ENCODE data around the gene CACNA2D3. TPM values are rescaled to one million over a fixed set of nuclear protein-coding genes. Genes with fewer than 3 reads are reported as not detected.

The CACNA2D3 gene
- total RNA-seq, 1 experiment from 2014 or later = 6.1 TPM

DNA sequence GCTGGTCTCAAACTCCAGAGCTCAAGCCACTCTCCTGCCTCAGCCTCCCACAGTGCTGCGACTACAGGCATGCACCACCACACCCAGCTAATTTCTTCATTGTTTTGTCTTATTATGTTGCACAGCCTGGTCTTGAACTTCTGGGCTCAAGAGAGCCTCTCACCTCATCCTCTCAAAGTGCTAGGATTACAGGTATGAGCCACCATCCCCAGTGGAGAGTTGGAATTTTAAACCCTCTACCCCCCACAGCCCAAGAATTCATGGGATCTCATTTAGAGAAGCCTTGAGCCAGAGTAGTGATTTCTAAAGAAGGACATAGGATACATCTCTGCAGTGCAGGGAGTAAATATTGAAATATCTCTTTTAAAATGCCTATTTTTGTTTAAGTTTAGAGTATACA is 221.1 kb downstream of the CACNA2D3 start:
- DNase-seq (ENCODE audit: low read depth) = no peak
- in situ Hi-C loops (cut with HindIII; ENCODE audit: low pct_unique_long_range_greater_than_20kb, low sequenced_read_pairs) = no loop called here

GRCh38 chr3:54344601-54345231 is 222.4 kb downstream of the CACNA2D3 start:
- in situ Hi-C loops (cut with HindIII; ENCODE audit: low pct_unique_long_range_greater_than_20kb, low sequenced_read_pairs) = no loop called here

DNA sequence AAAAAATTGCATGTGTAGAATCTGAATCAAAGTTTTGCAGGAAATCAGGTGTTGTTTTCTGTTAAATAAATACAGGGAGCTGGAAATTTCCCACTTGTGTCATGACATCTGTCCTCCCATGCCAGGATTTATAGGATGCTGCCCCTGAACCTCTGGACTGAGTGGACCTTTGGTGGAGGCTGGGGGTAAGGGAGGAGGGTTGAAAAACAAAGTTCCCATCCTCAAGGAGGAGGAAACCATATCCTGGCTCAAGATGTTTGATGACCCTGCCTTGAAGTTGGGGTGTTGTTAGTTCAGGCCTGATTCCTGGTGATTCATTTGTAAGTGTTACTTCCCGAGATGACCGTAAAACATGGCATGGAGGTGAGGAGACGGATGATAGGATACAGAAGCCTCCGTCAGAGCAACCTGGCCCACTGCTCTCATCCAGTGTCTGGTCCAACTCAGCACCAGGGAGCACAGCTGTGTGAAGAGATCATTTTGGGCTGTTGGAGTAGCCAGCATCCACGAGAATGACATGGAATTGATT is 223.6 kb downstream of the CACNA2D3 start:
- in situ Hi-C loops (cut with HindIII; ENCODE audit: low pct_unique_long_range_greater_than_20kb, low sequenced_read_pairs) = no loop called here
- no peak for DNase-seq (ENCODE audit: low read depth)

More at GRCh38 chr3:54344601-54345231, 222.4 kb downstream of the CACNA2D3 start:
- no peak for DNase-seq (ENCODE audit: low read depth)

DNA sequence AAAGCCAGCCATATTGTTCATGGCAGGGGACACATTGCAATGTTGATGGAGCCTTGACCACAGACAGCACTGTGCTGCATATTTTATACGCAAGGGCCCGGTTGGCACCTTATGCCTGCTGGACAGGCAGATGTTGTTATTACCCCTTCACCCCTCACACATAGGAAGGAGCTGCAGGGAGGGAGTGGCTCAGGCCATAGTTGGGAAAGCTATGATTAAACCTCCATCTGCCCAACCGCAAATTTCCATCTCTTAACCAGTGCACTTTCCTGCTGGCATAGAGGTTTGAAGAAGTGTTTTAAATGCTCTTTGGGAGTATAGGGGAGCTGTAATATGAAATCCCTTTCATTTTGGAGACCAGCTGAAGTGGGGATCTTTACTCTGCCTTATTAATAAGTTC is 224.7 kb downstream of the CACNA2D3 start:
- no peak for DNase-seq (ENCODE audit: low read depth)
- in situ Hi-C loops (cut with HindIII; ENCODE audit: low pct_unique_long_range_greater_than_20kb, low sequenced_read_pairs) = no loop called here

- in situ Hi-C loops (cut with HindIII; ENCODE audit: low pct_unique_long_range_greater_than_20kb, low sequenced_read_pairs) = no loop called here
- no peak for DNase-seq (ENCODE audit: low read depth)
These were observed 225.6 kb downstream of the CACNA2D3 start for GRCh38 chr3:54347933-54348332.

GRCh38 chr3:54349231-54349652 is 226.9 kb downstream of the CACNA2D3 start:
- in situ Hi-C loops (cut with HindIII; ENCODE audit: low pct_unique_long_range_greater_than_20kb, low sequenced_read_pairs) = no loop called here
- no peak for DNase-seq (ENCODE audit: low read depth)

DNA sequence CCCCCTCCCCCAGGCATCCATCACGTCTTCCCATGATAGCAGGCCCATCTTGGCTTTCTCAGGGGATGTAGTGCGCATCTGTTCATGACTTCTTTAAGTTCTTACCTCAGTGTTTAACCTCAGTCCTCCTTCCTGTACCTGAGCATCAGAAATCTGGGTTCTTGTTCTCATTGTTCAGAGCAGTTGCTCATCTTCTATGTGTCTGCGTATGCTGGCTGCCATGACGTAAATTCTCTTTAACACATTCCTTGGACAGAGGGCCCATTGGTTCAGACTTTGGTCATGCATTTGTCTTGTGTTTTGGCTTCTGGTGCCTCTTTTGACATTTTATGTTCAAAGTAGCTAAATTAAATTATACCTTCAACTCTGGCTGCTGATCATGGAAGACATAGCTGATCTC is 227.3 kb downstream of the CACNA2D3 start:
- no peak for DNase-seq (ENCODE audit: low read depth)
- in situ Hi-C loops (cut with HindIII; ENCODE audit: low pct_unique_long_range_greater_than_20kb, low sequenced_read_pairs) = no loop called here

DNA sequence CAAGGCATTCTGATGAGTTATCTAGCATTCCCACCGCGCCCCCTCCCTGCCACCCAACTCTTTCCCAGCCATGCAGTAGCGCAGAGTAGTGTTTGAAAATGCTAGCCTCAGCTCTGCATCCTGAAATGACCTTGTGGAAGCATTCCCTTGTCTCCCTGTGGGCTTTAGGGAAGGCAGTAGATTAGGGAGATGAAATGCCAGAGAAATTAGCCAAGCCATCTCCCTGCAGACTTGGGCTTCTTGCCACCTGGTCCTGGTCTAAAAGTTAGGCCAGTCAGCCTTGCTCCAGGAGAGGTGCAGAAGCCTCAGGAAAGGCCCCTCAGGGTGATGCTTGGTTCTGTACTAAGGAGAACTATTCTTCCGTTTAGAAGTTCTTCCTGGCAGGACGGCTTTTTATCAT is 231.2 kb downstream of the CACNA2D3 start:
- no peak for DNase-seq (ENCODE audit: low read depth)

DNA sequence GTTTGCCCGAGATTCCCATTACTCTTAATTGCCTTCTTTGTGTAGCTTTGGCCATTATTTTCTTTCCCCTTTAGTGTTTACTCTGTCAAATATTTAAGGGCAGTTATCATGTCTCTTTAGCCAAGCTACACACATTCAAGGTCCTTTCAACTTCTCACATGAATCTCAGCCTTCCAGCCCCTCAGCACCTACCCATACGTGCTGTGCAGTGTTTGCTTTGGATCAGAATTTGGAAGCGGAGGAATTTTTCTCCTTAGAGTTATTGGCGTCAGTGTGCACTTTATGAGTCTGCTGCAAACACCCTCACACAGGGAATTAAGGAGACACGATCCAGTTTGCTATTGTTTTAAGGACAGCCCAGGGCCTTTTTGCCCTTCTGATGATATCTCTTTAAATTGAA is 231.6 kb downstream of the CACNA2D3 start:
- no peak for DNase-seq (ENCODE audit: low read depth)
- in situ Hi-C loops (cut with HindIII; ENCODE audit: low pct_unique_long_range_greater_than_20kb, low sequenced_read_pairs) = no loop called here

More for the DNA sequence above, 231.2 kb downstream of the CACNA2D3 start:
- in situ Hi-C loops (cut with HindIII; ENCODE audit: low pct_unique_long_range_greater_than_20kb, low sequenced_read_pairs) = no loop called here

DNA sequence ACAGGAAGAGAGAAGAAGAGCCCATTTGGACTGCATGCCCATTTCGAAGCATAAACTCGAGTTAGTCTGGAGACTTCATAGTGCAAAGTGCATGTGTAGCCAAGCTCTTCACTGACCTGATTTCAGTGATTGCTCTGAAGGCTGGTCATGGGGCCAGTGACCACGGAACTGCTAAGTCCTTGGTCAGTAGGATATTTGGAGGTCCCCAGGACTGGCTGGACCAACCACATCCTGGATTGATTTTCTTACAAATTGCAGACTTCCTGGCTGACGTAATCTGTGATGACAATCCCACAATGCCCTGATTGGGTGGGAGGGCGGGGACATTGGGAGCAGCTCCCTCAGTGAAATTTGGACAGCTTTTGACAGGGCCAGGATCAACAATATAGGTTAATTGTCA is 233.4 kb downstream of the CACNA2D3 start:
- in situ Hi-C loops (cut with HindIII; ENCODE audit: low pct_unique_long_range_greater_than_20kb, low sequenced_read_pairs) = no loop called here
- no peak for DNase-seq (ENCODE audit: low read depth)

DNA sequence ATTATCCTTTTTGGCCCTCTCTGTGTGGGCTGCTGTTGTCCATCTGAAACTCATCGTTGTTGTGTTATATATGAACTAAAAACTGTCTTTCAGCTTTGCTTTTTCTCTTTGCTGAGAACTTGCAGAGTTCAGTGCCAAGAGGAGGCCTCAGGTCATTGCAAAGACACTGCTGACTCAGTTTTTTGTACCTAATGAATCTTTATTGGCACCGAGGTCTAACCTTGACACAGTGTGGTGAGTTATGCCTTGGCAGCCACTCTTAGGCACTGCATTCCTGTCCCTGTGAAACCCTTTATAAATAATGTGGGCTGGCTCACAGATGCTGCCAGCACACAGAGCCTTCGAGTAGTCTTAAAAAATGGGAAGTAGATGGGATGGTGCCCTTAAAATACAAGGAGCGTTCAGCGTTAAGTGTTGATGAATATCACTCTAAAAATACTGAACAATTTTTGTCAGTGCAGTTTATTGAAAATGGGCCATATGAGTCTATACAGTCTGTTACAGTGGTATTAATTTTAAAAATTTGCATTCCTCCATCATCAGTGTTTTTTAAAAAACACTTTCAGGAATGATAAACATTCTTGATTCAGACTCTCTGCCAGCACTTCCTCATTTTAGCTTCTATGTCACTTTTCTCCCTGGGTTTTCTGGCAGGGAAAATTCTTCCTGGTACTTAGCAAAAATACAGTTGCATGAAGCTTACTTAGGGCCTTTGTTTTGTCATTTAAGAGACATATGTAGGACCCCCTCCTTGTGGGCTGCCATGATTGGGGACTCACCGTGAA is 234.1 kb downstream of the CACNA2D3 start:
- in situ Hi-C loops (cut with HindIII; ENCODE audit: low pct_unique_long_range_greater_than_20kb, low sequenced_read_pairs) = no loop called here
- no peak for DNase-seq (ENCODE audit: low read depth)

DNA sequence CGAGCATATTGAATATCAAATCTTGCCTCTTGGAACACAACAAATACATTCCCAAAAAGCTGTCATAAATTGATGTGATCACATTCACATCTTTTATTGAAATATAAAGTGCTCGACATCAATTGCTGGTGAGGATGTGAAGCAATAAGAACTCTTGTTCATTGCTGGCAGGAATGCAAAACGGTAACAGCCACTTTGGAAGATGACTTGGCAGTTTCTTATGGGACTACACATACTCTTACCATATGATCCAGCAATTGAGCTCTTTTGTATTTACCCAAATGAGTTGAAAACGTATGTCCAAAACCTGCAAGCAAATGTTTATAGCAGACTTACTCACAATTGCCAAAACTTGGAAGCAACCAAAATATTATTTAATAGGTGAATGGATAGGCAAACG is 234.9 kb downstream of the CACNA2D3 start:
- in situ Hi-C loops (cut with HindIII; ENCODE audit: low pct_unique_long_range_greater_than_20kb, low sequenced_read_pairs) = no loop called here
- DNase-seq (ENCODE audit: low read depth) = no peak

- in situ Hi-C loops (cut with HindIII; ENCODE audit: low pct_unique_long_range_greater_than_20kb, low sequenced_read_pairs) = no loop called here
- DNase-seq (ENCODE audit: low read depth) = no peak
These were observed 236.0 kb downstream of the CACNA2D3 start for GRCh38 chr3:54358316-54358715.

GRCh38 chr3:54358969-54359694 is 236.8 kb downstream of the CACNA2D3 start:
- DNase-seq (ENCODE audit: low read depth) = no peak
- in situ Hi-C loops (cut with HindIII; ENCODE audit: low pct_unique_long_range_greater_than_20kb, low sequenced_read_pairs) = no loop called here

DNA sequence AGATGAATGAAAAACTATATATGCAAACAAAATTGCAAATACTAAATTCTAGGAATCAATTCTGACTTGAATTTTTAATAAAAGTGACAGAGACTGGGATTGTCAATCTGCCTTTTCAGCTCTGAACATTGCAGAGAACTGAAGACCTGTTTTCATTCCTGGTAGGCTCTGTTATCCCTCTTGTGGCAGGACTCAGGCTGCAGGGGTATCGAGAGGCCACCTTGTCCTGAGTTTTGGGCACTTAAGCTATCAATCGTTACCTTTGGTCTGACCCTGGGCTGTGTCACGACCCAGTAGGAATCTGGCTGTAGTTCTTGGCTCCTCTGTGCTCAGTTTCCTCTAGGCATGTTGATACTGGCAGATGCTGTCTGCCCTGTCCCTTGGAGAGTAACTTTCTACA is 238.0 kb downstream of the CACNA2D3 start:
- no peak for DNase-seq (ENCODE audit: low read depth)
- in situ Hi-C loops (cut with HindIII; ENCODE audit: low pct_unique_long_range_greater_than_20kb, low sequenced_read_pairs) = no loop called here

DNA sequence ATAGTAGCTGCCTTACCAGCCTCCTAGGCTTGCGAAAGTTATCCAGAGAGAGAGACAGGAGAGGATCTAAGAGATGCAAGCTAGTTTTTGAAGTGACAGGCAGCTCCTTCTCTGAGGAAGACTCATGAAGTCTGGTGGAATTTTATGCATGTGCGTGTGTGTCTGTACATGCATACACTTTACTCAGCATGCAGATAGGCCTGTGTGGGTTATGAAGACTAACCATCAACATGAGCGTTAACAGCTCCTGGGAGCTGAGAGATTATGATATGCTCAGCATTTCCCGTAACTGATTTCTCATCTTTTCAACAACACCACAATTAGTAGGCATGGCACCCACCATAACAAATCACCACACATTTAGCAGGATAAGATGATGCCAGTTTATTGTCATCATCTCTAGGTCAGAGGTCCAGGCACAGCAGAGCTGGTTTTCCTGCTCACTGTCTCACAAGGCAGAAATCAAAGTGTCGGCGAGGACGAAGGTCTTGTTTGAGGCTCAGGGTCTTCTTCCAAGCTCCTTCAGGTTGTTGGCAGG is 239.5 kb downstream of the CACNA2D3 start:
- in situ Hi-C loops (cut with HindIII; ENCODE audit: low pct_unique_long_range_greater_than_20kb, low sequenced_read_pairs) = no loop called here
- DNase-seq (ENCODE audit: low read depth) = no peak

DNA sequence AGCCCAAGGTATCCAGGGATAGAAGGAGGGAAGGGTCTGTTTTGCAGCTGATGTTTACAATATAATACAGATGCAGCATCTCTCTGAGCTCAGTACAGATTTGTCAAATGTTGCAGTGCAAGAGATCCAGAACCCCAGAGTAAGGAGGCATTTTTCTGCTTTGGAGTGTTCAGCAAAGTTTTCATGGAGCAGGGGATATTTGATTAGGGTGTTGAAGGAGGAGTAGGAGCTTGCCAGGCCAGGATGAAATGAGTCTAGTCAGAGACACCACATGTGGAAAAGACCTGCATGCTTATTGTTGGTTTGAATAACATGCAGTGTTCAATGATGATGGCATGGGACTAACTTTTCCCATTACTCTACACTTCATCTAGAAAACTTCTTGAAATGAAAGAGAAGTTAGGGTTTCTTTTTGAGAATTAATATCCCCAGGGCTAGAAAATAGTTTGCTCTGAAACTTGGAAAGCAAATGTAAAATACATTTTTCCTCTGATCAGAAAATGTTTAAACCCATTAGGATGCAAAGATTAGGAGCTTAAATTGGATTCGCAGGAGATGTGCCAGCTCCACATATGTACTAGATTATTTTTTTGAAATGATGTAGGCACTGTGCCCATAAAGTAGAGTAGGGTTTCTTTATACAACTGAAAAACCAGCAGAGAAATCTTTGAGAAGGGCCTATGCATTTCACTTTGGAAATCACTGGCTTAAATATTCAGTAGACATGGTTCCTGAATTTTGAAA is 243.8 kb downstream of the CACNA2D3 start:
- in situ Hi-C loops (cut with HindIII; ENCODE audit: low pct_unique_long_range_greater_than_20kb, low sequenced_read_pairs) = no loop called here
- DNase-seq (ENCODE audit: low read depth) = no peak

DNA sequence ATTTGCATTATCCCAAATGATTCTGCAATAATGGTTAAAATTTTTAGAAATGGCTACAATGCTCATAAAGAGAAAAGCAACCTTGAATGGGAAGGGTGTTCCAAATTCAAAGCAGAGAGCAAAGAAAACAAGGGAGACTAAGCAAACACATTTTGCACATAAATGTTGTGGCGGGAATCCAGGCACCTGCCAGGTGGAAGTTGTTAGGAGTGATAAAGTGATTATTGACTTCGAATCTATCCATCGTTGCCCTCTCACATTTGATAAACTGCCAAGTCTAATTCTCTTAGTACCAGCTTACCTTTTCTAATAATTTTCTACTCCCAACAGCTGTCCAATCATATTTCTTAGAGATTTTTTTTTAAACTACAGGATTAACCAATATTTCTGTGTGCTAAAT is 244.5 kb downstream of the CACNA2D3 start:
- in situ Hi-C loops (cut with HindIII; ENCODE audit: low pct_unique_long_range_greater_than_20kb, low sequenced_read_pairs) = no loop called here
- DNase-seq (ENCODE audit: low read depth) = no peak
